ENCODE results near the gene SRF. TPM values are rescaled to one million over a fixed set of nuclear protein-coding genes. Genes with fewer than 3 reads are reported as not detected.
A peak's percentile ranks its signal among the peaks of the same experiment; 100 is the strongest.

The SRF gene
- polyA plus RNA-seq, 3 donors = 27.6 to 32.8 (median 31.5) TPM

DNA sequence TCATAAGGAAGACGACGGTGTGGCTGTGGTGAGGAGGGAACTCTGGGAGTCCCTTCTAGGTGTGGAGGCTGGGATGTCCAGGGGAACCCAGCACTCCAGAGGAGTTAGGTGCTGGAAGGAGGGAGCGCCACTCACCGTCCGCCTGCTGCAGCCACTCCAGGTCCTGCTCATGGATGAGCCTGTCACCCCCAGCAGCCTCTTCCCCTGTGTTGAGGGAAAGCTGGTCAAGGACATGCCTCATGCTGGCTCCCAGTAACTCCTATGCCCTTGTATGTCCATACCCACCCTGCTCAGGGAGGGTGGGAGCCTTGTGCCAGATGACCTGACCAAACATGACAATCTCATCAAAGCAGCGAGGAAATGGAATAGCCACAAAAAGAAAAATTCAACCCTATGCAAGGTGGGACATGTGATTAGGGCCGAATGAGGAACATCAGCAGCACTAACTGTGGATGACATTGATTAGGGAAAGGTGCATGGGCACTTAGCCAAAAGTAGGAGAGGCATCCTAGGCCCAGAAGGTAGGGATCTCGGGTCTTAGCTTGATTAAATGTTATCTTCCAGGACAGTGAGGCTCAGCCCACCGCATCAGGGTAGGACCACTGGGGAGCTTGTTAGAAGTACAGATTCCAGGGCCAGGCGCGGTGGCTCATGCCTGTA, 55.3 kb downstream of the SRF start:
- DNase-seq (ENCODE audit: extremely low read depth in 1 of 11, low read depth in 9 of 11, low spot score in 4 of 11) = no peak

GRCh38 chr6:43228951-43229802, 58.1 kb downstream of the SRF start, which contains the start of gene DNPH1:
Gene DNPH1 (minus strand): TSS chr6:43229481. CDS start chr6:43229456, 25 bp downstream.
- DNase-seq (ENCODE audit: extremely low read depth in 1 of 11, low read depth in 9 of 11, low spot score in 4 of 11) = peak in 10 of 11 donors; percentile 45 to 79 (median 68)

GRCh38 chr6:43229803-43230620, 58.9 kb downstream of the SRF start:
- DNase-seq (ENCODE audit: extremely low read depth in 1 of 11, low read depth in 9 of 11, low spot score in 4 of 11) = no peak

GRCh38 chr6:43231053-43231452, 60.0 kb downstream of the SRF start:
- no peak for DNase-seq (ENCODE audit: extremely low read depth in 1 of 11, low read depth in 9 of 11, low spot score in 4 of 11)

Other genes with a start within 250 kb of the SRF start
- gene CNPY3, start 241.8 kb upstream of the SRF start, polyA plus RNA-seq (ENCODE audit: insufficient read length in 3 of 3) = 10 to 100 TPM; 53.7 to 66.1 (median 60.7) TPM
- gene GNMT, start 210.5 kb upstream of the SRF start, polyA plus RNA-seq (ENCODE audit: insufficient read length in 3 of 3) = 1 to 10 TPM in 1 of 3 donors, under 1 TPM in 2; 0.95 to 2.6 (median 0.98) TPM
- 10 to 100 TPM; 23.2 to 32.2 (median 23.4) TPM for gene PEX6, start 192.1 kb upstream of the SRF start, polyA plus RNA-seq (ENCODE audit: insufficient read length in 3 of 3)
- gene PPP2R5D, start 186.7 kb upstream of the SRF start, polyA plus RNA-seq (ENCODE audit: insufficient read length in 3 of 3) = 10 to 100 TPM; 51.0 to 66.3 (median 64.0) TPM
- gene MEA1, start 157.3 kb upstream of the SRF start, polyA plus RNA-seq (ENCODE audit: insufficient read length in 3 of 3) = 10 to 100 TPM; 80.8 to 98.4 (median 81.0) TPM
- 100 to 1,000 TPM in 1 of 3 donors, 10 to 100 TPM in 2; 91.7 to 104 (median 96.0) TPM for gene KLHDC3, start 157.0 kb upstream of the SRF start, polyA plus RNA-seq (ENCODE audit: insufficient read length in 3 of 3)
- 10 to 100 TPM; 58.0 to 62.7 (median 62.6) TPM for gene RRP36, start 149.6 kb upstream of the SRF start, polyA plus RNA-seq (ENCODE audit: insufficient read length in 3 of 3)
- 10 to 100 TPM; 47.5 to 57.8 (median 57.7) TPM for gene CUL7, start 117.4 kb upstream of the SRF start, polyA plus RNA-seq (ENCODE audit: insufficient read length in 3 of 3)
- gene MRPL2, start 111.8 kb upstream of the SRF start, polyA plus RNA-seq (ENCODE audit: insufficient read length in 3 of 3) = 10 to 100 TPM; 46.8 to 73.4 (median 64.4) TPM
- 10 to 100 TPM; 53.8 to 79.3 (median 57.6) TPM for gene KLC4, start 111.6 kb upstream of the SRF start, polyA plus RNA-seq (ENCODE audit: insufficient read length in 3 of 3)
- 100 to 1,000 TPM; 217 to 274 (median 239) TPM for gene PTK7, start 95.0 kb upstream of the SRF start, polyA plus RNA-seq (ENCODE audit: insufficient read length in 3 of 3)
- 10 to 100 TPM; 30.8 to 45.6 (median 37.8) TPM for gene CUL9, start 10.9 kb downstream of the SRF start, polyA plus RNA-seq (ENCODE audit: insufficient read length in 3 of 3)
- 10 to 100 TPM; 45.2 to 91.1 (median 85.0) TPM for gene DNPH1, start 58.2 kb downstream of the SRF start, polyA plus RNA-seq (ENCODE audit: insufficient read length in 3 of 3)
- under 1 TPM; 0.26 to 0.51 (median 0.29) TPM for gene TTBK1, start 72.2 kb downstream of the SRF start, polyA plus RNA-seq (ENCODE audit: insufficient read length in 3 of 3)
- gene SLC22A7, start 127.0 kb downstream of the SRF start, polyA plus RNA-seq (ENCODE audit: insufficient read length in 3 of 3) = 1 to 10 TPM in 1 of 3 donors, under 1 TPM in 2; 0.79 to 1.4 (median 0.81) TPM
- 1 to 10 TPM; 3.3 to 9.0 (median 3.7) TPM for gene CRIP3, start 137.6 kb downstream of the SRF start, polyA plus RNA-seq (ENCODE audit: insufficient read length in 3 of 3)
- gene ZNF318, start 198.4 kb downstream of the SRF start, polyA plus RNA-seq (ENCODE audit: insufficient read length in 3 of 3) = 10 to 100 TPM; 28.5 to 28.8 (median 28.5) TPM

Measured in renal cortex interstitium (tissue), 11 donors.